Vagina (tissue), 2 donors: ENCODE results near the gene HS6ST2.

ENCODE experiments used
- POLR2A ChIP-seq, 2 donors: fragments of 450-650 bp; IDR thresholded peaks; one replicate each; pipeline ENCODE4 v1.6.1; 2017; ENCODE audit warnings: antibody characterized with exemption in 2 of 2, mild to moderate bottlenecking in 2 of 2, moderate library complexity in 2 of 2
- POLR2AphosphoS5 ChIP-seq, 2 donors: sonication (generic); formaldehyde crosslinking; IDR thresholded peaks; one replicate each; pipeline ENCODE4 v1.9.0; 2017; ENCODE audit warnings: antibody characterized with exemption in 2 of 2, mild to moderate bottlenecking in 2 of 2, low read depth in 1 of 2; ENCODE audit not compliant: insufficient read depth in 1 of 2
- TF ChIP-seq, protein P1 (sequence below), 3 experiments: fragments of 450-650 bp in 2 of 3; fragments of 200-600 bp in 1 of 3; sonication (generic) in 1 of 3; IDR thresholded peaks; one replicate each; pipeline ENCODE4 v1.5.1; 2017 to 2019; ENCODE audit warnings: antibody characterized with exemption in 3 of 3, mild to moderate bottlenecking in 2 of 3, moderate library complexity in 2 of 3

GRCh38 chrX:132860200-132860599 lies 98.2 kb downstream of the HS6ST2 start:
- TF ChIP-seq, protein P1, sequence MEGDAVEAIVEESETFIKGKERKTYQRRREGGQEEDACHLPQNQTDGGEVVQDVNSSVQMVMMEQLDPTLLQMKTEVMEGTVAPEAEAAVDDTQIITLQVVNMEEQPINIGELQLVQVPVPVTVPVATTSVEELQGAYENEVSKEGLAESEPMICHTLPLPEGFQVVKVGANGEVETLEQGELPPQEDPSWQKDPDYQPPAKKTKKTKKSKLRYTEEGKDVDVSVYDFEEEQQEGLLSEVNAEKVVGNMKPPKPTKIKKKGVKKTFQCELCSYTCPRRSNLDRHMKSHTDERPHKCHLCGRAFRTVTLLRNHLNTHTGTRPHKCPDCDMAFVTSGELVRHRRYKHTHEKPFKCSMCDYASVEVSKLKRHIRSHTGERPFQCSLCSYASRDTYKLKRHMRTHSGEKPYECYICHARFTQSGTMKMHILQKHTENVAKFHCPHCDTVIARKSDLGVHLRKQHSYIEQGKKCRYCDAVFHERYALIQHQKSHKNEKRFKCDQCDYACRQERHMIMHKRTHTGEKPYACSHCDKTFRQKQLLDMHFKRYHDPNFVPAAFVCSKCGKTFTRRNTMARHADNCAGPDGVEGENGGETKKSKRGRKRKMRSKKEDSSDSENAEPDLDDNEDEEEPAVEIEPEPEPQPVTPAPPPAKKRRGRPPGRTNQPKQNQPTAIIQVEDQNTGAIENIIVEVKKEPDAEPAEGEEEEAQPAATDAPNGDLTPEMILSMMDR (IDR thresholded peaks at IDR 0.05): no peak
- TF ChIP-seq POLR2A (IDR thresholded peaks at IDR 0.05) (no peak), POLR2AphosphoS5 (IDR thresholded peaks at IDR 0.05; ENCODE audit: insufficient read depth in 1 of 2, low read depth in 1 of 2) (no peak)
